GM18499 (cell line): ENCODE results near the gene RCL1.
"Not testable (repeated sequence)": the region's sequence is repeated elsewhere in the genome, so short reads cannot be mapped to it uniquely, and the experiment has no call there.

Source experiments
- ATAC-seq: cut with Tn5 transposase; IDR thresholded peaks from one replicate; pipeline ENCODE4 v1.9.1; 2021; ENCODE audit warnings: moderate number of reproducible peaks; ENCODE audit not compliant: insufficient read depth, unreplicated experiment

The RCL1 gene

GRCh38 chr9:4864698-4865097, 72.0 kb downstream of the RCL1 start:
- ATAC-seq: no peak

- ATAC-seq: no peak
Measured at GRCh38 chr9:4865681-4866080, 72.9 kb downstream of the RCL1 start.

- no peak for ATAC-seq
Measured at GRCh38 chr9:4866239-4866969, 73.7 kb downstream of the RCL1 start.

GRCh38 chr9:4873066-4873465, 80.3 kb downstream of the RCL1 start:
- ATAC-seq: no peak

GRCh38 chr9:4875559-4875958, 82.8 kb downstream of the RCL1 start:
- ATAC-seq: no peak

GRCh38 chr9:4879115-4879558, 86.4 kb downstream of the RCL1 start:
- ATAC-seq: no peak

GRCh38 chr9:4883326-4883873, 90.7 kb downstream of the RCL1 start:
- no peak for ATAC-seq

GRCh38 chr9:4886698-4887097, 94.0 kb downstream of the RCL1 start:
- peak; percentile 79 for ATAC-seq

- no peak for ATAC-seq
Measured at GRCh38 chr9:4887556-4887955, 94.8 kb downstream of the RCL1 start.

- no peak for ATAC-seq
Measured at GRCh38 chr9:4890242-4890641, 97.5 kb downstream of the RCL1 start.

- ATAC-seq: no peak
Measured at GRCh38 chr9:4890929-4891328, 98.2 kb downstream of the RCL1 start.

GRCh38 chr9:4891674-4892073, 98.9 kb downstream of the RCL1 start:
- no peak for ATAC-seq

- ATAC-seq: no peak
Measured at GRCh38 chr9:4892501-4893194, 99.9 kb downstream of the RCL1 start.

- ATAC-seq: no peak
Measured at GRCh38 chr9:4894076-4894475, 101.3 kb downstream of the RCL1 start.

- not testable (repeated sequence) for ATAC-seq
Measured at GRCh38 chr9:4899853-4900252, 107.1 kb downstream of the RCL1 start.

- ATAC-seq: not testable (repeated sequence)
Measured at GRCh38 chr9:4901401-4902134, 108.8 kb downstream of the RCL1 start.

GRCh38 chr9:4902135-4902475, 109.4 kb downstream of the RCL1 start:
- no peak for ATAC-seq

GRCh38 chr9:4904322-4905134, 111.8 kb downstream of the RCL1 start:
- ATAC-seq: no peak

GRCh38 chr9:4905135-4905490, 112.4 kb downstream of the RCL1 start:
- ATAC-seq: no peak
